KOPT-K1 (cell line): ENCODE measurements around the gene MUC5B.

Experiments
- H3K27ac ChIP-seq: fragments of 200-600 bp; sonication (generic); 2 replicates; pipeline ENCODE4 v1.5.1; 2016; ENCODE audit warnings: antibody characterized with exemption, mild to moderate bottlenecking, low read depth, low read length; ENCODE audit not compliant: poor library complexity, severe bottlenecking
- H3K36me3 ChIP-seq: fragments of 200-600 bp; sonication (generic); 2 replicates; pipeline ENCODE4 v1.5.1; 2017; ENCODE audit warnings: antibody characterized with exemption, mild to moderate bottlenecking, low read length, moderate library complexity; ENCODE audit not compliant: insufficient read depth
- H3K9me3 ChIP-seq: fragments of 200-600 bp; sonication (generic); 2 replicates; pipeline ENCODE4 v1.5.1; 2017; ENCODE audit warnings: antibody characterized with exemption, low read length, mild to moderate bottlenecking; ENCODE audit not compliant: insufficient read depth, poor library complexity, severe bottlenecking

Gene MUC5B

GRCh38 chr11:1277936-1278512, 55.2 kb downstream of the MUC5B start:
- Histone ChIP-seq H3K9me3 (no peaks in the 10 kb centered on the region), H3K36me3 (peaks cover 51% of the 10 kb centered on the region; the same call in 1 of the 2 replicates), H3K27ac (no peak overlapping the region)

GRCh38 chr11:1278766-1279673, 56.2 kb downstream of the MUC5B start:
- no peaks in the 10 kb centered on the region for H3K9me3 ChIP-seq
- no peak overlapping the region for H3K27ac ChIP-seq
- H3K36me3 ChIP-seq: peaks cover 61% of the 10 kb centered on the region; the same call in 1 of the 2 replicates

- Histone ChIP-seq H3K9me3 (no peaks in the 10 kb centered on the region), H3K27ac (no peak overlapping the region), H3K36me3 (peaks cover 65% of the 10 kb centered on the region; the same call in 1 of the 2 replicates)
These were observed 56.8 kb downstream of the MUC5B start for GRCh38 chr11:1279674-1280055.

DNA sequence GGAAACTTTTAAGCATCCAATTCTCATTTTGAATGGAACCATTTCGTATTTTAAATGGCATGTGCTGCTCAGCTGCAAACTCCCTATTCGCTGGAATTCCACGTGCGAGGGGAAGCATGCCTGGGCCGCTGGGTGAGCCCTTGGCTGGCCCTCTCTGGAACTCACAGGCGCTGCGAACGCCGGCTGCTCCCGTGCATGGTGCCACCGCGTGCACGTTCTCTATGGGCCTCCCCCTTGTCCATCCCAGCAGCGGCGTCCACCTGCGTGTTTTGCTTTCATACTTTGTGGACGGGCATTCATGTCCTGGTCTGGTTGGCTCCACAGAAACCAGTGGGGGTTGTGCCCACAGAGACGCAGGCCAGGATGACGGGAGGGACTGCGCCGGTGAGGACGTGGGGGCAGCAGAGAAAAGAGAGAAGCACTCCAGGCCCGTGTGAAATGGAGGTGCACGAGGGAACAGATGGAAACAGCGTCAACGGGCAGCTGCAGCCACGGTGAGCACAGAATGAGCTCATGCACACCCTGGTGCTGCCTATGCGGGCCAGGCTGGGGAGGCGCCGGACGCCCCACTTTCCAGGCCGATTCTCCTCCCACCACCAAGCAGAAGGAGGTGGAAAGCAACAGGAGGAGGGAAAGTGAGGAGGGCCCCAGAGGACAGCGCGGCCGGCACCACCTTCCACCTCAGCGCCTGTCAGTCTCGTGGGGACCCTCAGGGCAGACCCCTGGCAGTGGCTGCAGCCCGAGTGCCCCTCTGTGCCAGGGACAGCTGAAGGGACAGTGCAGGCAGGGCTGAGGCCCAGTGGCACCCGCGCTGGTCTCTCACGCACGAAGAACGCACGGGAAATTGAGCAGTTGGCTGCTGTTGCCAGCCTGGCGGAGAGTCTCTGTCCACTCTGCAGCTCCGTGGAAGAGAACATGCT, 57.5 kb downstream of the MUC5B start:
- Histone ChIP-seq H3K9me3 (no peaks in the 10 kb centered on the region), H3K27ac (no peak overlapping the region), H3K36me3 (peaks cover 67% of the 10 kb centered on the region; the same call in 1 of the 2 replicates)

- Histone ChIP-seq H3K27ac (no peak overlapping the region), H3K9me3 (no peaks in the 10 kb centered on the region), H3K36me3 (peaks cover 69% of the 10 kb centered on the region; the same call in 1 of the 2 replicates)
These were observed 58.6 kb downstream of the MUC5B start for GRCh38 chr11:1281326-1281973.

GRCh38 chr11:1281974-1282365, 59.1 kb downstream of the MUC5B start:
- H3K36me3 ChIP-seq: peaks cover 69% of the 10 kb centered on the region; the same call in 1 of the 2 replicates

GRCh38 chr11:1283091-1283511, 60.2 kb downstream of the MUC5B start:
- peaks cover 67% of the 10 kb centered on the region; the same call in 1 of the 2 replicates for H3K36me3 ChIP-seq
- H3K27ac ChIP-seq: no peak overlapping the region
- no peaks in the 10 kb centered on the region for H3K9me3 ChIP-seq

More at GRCh38 chr11:1281974-1282365, 59.1 kb downstream of the MUC5B start:
- Histone ChIP-seq H3K9me3 (no peaks in the 10 kb centered on the region), H3K27ac (no peak overlapping the region)

- Histone ChIP-seq H3K27ac (no peak overlapping the region), H3K36me3 (peaks cover 68% of the 10 kb centered on the region), H3K9me3 (no peaks in the 10 kb centered on the region)
These were observed 61.0 kb downstream of the MUC5B start for GRCh38 chr11:1283906-1284305.

- Histone ChIP-seq H3K9me3 (no peaks in the 10 kb centered on the region), H3K27ac (no peak overlapping the region), H3K36me3 (peaks cover 74% of the 10 kb centered on the region)
These were observed 62.5 kb downstream of the MUC5B start for GRCh38 chr11:1285316-1285744.

DNA sequence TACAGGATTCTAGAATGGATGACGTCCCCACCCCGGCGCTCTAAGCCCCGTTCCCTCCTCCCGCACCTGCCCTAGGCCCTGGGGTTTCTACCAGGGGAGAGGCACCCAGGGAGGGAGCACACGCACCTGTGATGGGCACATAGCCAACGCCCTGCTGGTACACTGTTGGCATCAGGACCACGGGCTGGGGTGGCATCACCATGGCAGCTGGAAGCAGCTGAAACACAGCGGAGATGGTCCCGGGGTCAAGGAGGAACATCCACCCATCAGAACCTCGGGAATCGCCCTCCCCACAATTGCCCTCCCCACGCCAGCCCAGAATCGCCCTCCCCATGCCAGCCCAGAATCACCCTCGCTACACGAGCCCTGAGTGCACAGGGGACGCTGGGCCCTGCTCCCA, 63.0 kb downstream of the MUC5B start:
- H3K36me3 ChIP-seq: peaks cover 79% of the 10 kb centered on the region
- H3K9me3 ChIP-seq: no peaks in the 10 kb centered on the region

DNA sequence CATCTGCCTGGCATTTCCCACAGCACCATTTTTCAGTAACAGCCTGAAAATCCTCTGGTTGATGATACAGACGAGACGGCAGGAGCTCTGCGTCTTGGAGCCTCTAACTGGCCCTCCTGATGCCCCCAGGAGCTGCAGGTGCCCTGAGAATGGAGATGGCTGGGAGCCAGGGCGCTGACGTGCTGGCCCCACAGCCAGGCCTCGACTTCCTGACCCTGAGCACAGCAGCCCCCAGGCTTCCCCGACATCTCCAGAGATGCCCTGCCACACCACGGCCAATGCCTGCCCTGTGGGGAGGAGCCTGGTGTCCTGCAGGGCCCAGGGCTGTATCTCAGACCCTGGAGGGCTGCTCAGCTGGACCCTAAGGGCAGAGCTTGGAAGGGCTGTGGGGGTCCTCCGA, 65.1 kb downstream of the MUC5B start:
- H3K27ac ChIP-seq: no peak overlapping the region
- H3K36me3 ChIP-seq: peaks cover 73% of the 10 kb centered on the region

More for the DNA sequence above, 63.0 kb downstream of the MUC5B start:
- no peak overlapping the region for H3K27ac ChIP-seq

DNA sequence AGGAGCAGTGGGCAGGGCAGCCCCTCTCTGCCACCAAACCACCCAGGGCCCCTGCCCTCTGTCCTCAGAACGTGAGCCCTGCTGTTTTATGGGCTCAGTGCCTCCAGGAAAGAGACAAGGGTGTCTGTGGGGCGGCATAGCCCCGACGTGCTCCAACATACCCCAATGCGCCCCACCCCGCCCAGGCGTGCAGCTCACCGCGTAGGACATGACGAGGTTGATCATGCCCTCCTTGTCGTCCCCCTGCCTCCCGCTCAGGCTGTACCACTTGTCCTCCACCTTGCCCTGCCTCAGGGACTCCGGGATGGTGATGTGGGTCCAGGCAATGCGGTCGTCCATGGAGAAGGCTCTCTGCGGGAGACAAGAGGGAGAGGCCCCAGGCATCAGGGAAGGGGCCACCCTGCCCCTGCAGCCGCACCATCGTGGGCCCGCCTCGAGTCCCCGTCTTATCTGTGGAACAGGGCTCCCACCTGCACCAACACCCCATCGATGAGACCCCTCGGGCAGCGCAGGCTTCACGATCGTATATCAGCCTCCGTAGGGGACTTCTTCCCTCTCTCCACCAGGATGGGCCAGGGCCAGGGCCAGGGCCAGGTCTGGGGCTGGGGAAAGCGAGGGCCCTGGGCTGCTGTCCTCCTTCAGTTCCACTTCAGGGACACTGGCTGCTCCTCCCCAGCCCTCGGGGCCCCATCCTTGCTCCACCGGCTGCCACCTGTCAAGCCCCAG, 65.7 kb downstream of the MUC5B start:
- H3K36me3 ChIP-seq: peaks cover 67% of the 10 kb centered on the region
- H3K9me3 ChIP-seq: no peaks in the 10 kb centered on the region
- no peak overlapping the region for H3K27ac ChIP-seq

More for the DNA sequence above, 65.1 kb downstream of the MUC5B start:
- H3K9me3 ChIP-seq: no peaks in the 10 kb centered on the region

- Histone ChIP-seq H3K36me3 (peaks cover 61% of the 10 kb centered on the region), H3K27ac (no peak overlapping the region), H3K9me3 (no peaks in the 10 kb centered on the region)
These were observed 66.5 kb downstream of the MUC5B start for GRCh38 chr11:1289211-1289935.
